ENCODE measurements around the gene LMF1. TPM values are rescaled to one million over a fixed set of nuclear protein-coding genes. Genes with fewer than 3 reads are reported as not detected.

The LMF1 gene
- polyA plus RNA-seq, 12 donors, result 8.5 to 16.9 (median 11.0) TPM; not detected in 1

DNA sequence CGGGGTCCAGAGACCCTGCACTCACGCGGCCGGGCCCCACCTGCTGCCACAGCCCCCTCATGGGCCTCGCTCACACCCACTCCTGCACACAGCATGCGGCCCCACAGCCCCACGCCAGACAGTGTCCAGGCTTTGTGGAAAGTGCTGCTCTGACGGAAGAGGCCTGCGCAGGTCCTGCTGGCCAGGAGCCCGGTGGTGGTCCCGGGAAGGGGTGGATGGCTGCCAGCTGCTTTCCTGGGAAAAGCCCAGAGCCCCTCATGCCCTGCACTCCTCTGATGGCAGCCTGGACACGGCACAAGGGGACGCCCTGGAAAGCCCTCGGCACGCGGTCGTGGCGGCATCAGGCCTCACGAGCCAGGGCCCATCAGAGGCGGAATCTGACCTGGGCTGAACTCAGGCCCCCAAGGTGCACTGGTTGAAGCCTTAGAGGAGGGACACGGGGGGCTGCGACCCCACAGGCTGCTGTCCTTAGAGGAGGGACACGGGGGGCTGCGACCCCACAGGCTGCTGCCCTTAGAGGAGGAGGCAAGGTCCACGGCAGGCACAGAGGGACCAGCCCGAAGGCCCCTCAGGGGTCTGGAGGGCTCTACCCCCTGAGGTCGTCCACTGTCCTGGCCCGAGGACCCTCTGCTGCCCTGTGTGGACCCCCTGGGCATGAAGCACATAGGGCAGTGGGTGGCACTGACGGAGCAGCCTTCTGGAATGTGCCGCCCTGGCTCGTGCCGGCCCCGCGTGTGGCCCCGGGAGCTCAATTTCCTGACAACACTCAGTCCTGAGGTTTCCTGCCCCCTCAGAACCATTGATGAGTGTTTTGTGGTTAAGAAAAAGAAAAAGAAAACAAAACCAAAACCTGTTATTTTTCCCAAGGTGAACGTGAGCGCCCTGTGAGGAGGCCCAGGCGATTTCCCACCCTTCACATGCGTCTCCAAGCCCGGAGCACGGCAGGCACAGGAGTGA lies 32.9 kb upstream of the LMF1 start:
- no peak for DNase-seq

GRCh38 chr16:1002399-1003166 lies 31.8 kb upstream of the LMF1 start:
- no peak for DNase-seq

GRCh38 chr16:1001096-1001495 lies 30.3 kb upstream of the LMF1 start:
- no peak for DNase-seq

- no peak for DNase-seq
Measured at GRCh38 chr16:1000608-1001007, 29.8 kb upstream of the LMF1 start.

DNA sequence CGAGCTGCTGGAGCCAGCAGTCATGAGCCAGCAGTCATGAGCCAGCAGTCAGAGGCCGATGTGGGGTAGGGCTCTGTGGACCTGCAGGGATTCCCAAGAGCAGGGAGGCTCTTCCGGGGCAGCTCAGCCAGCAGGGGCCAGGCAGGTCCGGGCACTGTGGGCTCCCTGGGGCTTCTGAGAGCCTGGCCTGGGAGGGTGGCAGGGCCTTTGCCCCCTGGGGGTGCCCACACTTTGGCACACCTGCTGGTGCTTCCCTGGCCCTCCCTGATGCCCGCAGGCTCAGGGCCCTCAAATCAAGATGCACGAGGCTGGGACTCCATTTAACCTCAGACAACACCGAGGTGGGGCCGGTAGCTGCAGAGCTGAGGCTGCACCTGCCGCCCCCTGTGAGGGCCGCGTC lies 28.9 kb upstream of the LMF1 start:
- DNase-seq, result no peak

DNA sequence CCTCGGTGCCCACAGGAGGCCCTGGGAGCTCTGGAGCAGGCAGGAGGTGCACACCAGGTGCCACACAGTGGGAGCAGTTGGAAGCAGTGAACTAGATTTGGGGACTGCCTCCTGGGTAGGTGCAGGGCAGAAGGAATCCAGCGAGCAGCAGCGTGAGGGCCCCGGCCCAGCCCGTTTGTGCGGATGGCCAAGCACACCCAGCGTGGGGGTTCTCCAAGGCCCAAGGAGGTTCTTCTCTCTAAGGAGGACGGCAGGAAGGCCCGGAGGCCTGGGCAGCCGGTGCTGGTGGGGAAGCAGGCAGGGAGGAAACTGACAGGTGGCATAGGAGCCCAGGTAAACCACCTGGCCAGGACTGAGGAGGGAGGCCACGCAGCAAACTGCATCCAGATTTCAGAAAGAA lies 27.8 kb upstream of the LMF1 start:
- no peak for DNase-seq

DNA sequence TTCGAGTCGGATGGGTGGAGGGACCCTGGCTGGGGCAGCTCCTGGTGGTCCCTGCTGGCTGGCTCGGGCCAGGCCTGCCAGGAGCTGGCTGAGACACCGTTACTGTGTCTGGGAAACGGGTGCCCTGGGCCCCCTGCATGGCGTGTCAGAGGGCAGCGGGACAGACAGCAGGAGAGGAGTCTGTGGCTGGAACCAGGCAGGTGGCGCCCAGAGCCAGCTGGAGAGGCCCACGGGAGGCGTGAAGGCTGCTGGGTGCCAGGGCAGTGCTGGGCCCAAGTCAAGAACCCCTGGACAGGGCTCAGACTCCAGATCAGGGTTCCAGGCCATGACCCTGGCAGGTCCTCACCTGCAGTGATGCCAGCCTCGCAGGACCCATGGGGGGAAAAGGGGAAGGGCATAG lies 27.4 kb upstream of the LMF1 start:
- DNase-seq, result no peak

DNA sequence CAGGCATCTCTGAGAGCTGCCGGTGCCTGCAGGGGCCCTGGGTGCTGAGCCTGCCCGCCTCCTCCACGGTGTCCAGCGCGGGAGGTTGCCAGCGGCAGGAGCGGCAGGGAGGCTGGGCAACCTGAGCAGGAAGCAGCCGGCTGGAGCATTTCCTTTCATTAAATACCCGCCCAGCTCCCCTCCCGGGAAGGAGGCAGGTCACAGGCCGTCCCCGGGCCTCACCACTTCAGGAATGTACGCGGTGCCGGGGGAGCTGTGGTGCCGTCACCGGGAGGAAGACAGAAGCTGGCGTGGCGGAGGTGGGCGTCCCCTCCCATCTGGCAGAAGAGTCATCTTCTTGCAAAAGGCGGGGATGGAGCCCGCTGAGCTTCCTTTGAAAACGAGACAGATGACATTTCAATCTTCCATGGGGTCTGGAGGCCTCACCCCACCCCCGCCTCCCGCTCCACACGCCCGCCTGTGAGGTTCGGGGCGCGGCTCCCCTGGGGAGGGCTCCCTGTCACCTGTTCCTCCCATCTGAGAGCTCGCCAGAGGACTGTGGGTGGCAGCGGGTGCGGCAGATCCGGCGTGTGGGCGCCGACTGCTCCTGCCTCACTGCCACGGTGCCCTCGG lies 26.8 kb upstream of the LMF1 start:
- no peak for DNase-seq

DNA sequence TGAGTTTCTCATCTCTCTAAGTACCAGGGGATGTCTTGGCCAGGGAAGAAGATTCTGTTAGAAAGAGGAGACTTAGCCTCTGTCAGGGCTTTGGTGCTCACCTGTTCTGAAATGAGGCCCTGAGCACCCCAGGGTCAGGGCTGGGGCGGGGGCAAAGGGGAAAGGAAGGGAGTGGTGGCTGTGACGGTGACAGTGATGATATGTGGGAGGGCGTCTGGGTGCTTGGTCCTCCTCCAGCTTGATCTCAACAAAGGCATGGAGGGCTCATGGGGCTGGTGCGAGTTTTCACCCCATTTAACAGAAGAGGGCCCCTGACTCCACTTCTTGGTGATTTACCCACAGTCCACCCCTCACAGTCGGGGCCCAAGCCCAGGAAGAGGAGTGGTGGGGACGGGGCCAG lies 25.9 kb upstream of the LMF1 start:
- no peak for DNase-seq

- DNase-seq, result no peak
Measured at GRCh38 chr16:995783-996182, 25.0 kb upstream of the LMF1 start.

- no peak for DNase-seq
Measured at GRCh38 chr16:995087-995486, 24.3 kb upstream of the LMF1 start.

GRCh38 chr16:993731-994130 lies 22.9 kb upstream of the LMF1 start:
- no peak for DNase-seq

- no peak for DNase-seq
Measured at GRCh38 chr16:991773-992172, 21.0 kb upstream of the LMF1 start.

DNA sequence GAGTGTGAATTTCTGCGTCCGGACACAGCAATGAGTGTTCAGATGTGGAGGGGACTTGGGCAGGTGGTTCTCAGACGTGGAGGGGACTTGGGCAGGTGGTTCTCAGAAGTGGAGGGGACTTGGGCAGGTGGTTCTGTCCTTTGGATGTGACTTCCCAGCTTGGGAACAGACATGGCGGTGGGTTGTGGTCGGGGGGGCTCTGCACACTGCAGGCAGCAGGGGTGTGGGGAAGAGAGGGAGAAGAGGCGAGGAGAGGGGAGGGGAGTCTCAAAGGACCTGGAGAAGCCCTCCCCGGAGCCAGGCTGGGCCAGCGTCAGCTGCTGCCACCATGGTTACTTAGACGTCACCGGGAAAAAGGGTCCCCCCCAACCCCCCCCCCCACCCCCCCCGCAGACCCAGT lies 20.6 kb upstream of the LMF1 start:
- no peak for DNase-seq

DNA sequence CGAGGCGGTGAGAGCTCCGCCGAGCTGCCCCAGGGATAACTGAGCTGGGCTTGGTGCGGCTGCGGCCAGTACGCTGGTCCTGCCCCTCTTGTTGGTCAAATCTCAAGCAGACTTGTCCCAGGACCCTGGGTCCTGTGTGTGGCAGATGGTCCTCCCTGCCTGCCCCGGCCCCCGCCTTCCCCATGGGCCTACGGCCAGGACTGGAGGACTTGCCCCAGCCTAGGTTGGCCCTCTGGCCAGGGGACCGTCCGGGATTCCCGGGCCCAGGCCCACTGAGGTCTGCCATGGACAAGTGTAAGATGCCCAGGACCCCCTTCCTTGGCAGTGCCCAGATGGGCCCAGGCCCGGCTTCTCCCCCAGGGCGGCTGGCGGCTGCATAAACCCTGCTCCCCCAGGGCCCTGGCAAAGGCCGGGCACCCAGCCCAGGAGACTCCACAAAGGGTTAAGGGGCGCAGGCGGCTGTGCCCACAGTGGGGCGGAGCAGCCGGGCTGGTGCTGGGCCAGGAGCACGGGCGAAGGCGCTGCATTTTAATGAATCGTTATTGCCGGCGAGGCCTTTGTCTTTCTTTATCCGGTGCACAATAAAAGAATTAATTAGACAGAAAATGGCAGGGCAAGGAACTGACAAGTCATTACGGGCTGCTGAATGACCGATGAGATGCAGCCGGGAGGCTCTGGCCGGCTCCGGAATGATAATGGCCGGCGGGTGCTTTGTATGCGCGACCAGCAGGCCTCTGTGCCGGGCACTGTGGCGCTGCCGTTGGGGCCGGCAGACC lies 19.9 kb upstream of the LMF1 start:
- DNase-seq, result no peak

- no peak for DNase-seq
Measured at GRCh38 chr16:989354-989814, 18.6 kb upstream of the LMF1 start.

DNA sequence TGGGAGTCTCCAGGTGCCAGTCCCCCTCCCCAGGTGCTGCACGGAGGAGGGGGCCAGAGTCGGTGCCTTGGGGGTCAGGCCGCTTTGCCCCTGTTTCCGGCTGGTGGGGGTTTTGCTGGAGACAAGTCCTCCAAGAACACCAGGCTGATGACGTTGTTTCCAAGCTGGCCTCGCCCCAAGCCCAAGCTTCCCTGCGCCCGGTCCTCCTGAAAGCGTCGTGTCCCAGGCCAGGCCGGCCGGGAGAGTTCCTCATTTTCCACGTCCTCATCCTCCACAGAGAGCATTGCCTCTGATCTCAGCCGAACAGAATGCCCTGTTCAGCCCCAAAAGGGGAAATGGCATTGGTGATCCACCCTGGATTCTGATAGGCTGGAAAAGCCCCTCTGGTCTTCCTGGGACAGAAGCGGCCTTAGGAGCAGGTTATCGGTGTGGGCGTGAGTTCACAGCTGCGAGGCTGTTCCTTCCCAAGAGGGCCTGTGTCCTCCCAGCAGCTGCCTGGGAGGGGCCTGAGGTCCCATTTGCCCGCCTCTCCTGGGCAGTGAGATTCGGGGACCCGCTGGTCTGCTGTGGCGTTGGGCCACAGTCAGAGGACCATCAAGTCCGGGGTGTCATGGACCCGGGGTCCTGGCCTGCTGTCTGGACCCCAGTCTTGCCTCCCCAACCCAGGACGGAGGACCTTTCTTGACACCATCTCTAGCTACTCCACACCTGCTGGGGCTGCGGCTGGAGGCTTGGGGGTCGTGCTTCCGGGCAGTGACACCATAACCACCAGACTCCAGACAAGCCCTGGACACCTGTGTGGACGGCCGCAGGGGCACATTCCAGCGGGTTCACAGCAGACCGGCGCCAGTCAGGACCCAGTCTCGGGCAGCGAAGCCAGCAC lies 17.9 kb upstream of the LMF1 start:
- DNase-seq, result no peak

- DNase-seq, result no peak
Measured at GRCh38 chr16:987906-988305, 17.1 kb upstream of the LMF1 start.

DNA sequence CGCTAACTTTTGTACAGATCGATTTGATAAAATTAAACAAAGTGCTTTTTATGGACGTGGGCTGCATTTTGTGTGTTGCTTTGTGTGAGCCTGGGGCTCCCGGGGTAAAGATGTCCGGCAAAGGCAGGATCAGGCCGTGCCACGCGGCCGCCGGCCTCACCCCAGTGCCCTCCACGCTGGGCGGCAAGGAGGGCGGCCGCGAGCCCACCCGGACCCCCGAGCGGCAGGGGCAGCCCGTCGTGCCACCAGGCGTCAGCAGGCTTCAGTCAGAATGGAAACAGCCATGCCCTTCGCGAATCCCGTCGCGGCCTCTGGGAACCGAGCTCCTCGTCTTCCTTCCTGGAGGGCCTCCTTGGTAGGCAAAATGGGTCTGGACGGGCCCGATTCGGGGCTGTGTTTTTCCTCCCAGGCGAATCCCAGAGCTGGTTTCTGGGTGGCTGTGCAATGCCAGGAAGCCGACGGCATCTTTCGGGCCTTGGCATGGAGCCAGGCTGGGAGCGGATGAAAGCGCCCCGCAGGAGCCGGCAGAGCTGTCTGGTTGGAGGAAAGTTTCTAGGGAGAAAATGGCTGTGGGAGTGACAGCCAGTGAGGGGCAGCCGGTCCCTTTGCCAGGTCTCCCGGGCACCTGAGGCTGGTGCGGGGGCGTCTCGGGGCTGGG lies 16.3 kb upstream of the LMF1 start:
- DNase-seq, result no peak

GRCh38 chr16:986411-986810 lies 15.6 kb upstream of the LMF1 start:
- DNase-seq, result no peak

Data from muscle of arm (tissue), 12 donors.